K562 (cell line): ENCODE results near the gene IRF4.

ENCODE experiments used
- CREB5 ChIP-seq: fragments of 250-450 bp; sonication (Bioruptor Pico); IDR thresholded peaks from 2 replicates; pipeline ENCODE4 v1.5.0; 2020; ENCODE audit warnings: mild to moderate bottlenecking
- MYC ChIP-seq, 2 experiments: fragments of 250-450 bp in 1 of 2; sonication (Bioruptor Pico) in 1 of 2; IDR thresholded peaks; 2 replicates each; pipeline versions ENCODE4 v1.5.1 to v1.6.1; 2012 to 2021; ENCODE audit warnings: low read depth in 2 of 2, borderline replicate concordance in 1 of 2, improper control_type of control experiment in 1 of 2, low read length in 1 of 2, mild to moderate bottlenecking in 1 of 2, moderate library complexity in 1 of 2
- NRF1 ChIP-seq, 2 experiments: fragments of 450-650 bp; IDR thresholded peaks in 1 of 2; conservative IDR thresholded peaks in 1 of 2; 2 replicates each; pipeline ENCODE4 v1.6.1; 2014; ENCODE audit warnings: mild to moderate bottlenecking in 2 of 2
- POLR2AphosphoS5 ChIP-seq: IDR thresholded peaks from 2 replicates; pipeline ENCODE4 v1.6.1; 2011; ENCODE audit warnings: mild to moderate bottlenecking, low read depth, low read length, moderate library complexity; ENCODE audit not compliant: control insufficient read depth, insufficient read depth
- SP1 ChIP-seq: sonication (generic); formaldehyde crosslinking; IDR thresholded peaks from 2 replicates; pipeline ENCODE4 v1.8.1; 2022; ENCODE audit warnings: mild to moderate bottlenecking, missing genetic modification reagents
- TAF9B ChIP-seq: fragments of 450-650 bp; IDR thresholded peaks from 2 replicates; pipeline ENCODE4 v1.6.1; 2018; ENCODE audit warnings: mild to moderate bottlenecking; ENCODE audit not compliant: partially characterized antibody
- YY1 ChIP-seq, 3 experiments: IDR thresholded peaks; 2 replicates each; pipeline ENCODE4 v1.6.1; 2011; ENCODE audit warnings: low read length in 2 of 3, mild to moderate bottlenecking in 2 of 3, moderate library complexity in 2 of 3, borderline replicate concordance in 1 of 3, control low read depth in 1 of 3, low read depth in 1 of 3; ENCODE audit not compliant: insufficient read depth in 3 of 3, insufficient replicate concordance in 2 of 3, control insufficient read depth in 1 of 3, insufficient read length in 1 of 3; ENCODE audit errors: extremely low read depth in 1 of 3
- ZNF785 ChIP-seq: fragments of 250-450 bp; sonication (Bioruptor Pico); IDR thresholded peaks from 2 replicates; pipeline ENCODE4 v1.4.0; 2020; ENCODE audit warnings: mild to moderate bottlenecking

- TF ChIP-seq YY1 (IDR thresholded peaks at IDR 0.05; ENCODE audit: borderline replicate concordance in 1 of 3, control insufficient read depth in 1 of 3, extremely low read depth in 1 of 3, insufficient read depth in 3 of 3, insufficient read length in 1 of 3, insufficient replicate concordance in 2 of 3, low read depth in 1 of 3, low read length in 2 of 3) (no peak), SP1 (CRISPR knock-in tag) (no peak), TAF9B (no peak), CREB5 (CRISPR knock-in tag) (no peak), ZNF785 (no peak), NRF1 (conservative IDR thresholded peaks at IDR 0.05 in 1 of 2, IDR thresholded peaks at IDR 0.05 in 1 of 2) (no peak), MYC (IDR thresholded peaks at IDR 0.05; ENCODE audit: low read depth, low read length) (no peak), MYC (CRISPR knock-in tag; IDR thresholded peaks at IDR 0.05; ENCODE audit: borderline replicate concordance, low read depth) (no peak), POLR2AphosphoS5 (no peak)
These were observed 9.3 kb downstream of the IRF4 start for GRCh38 chr6:400815-401214.
